Left renal cortex interstitium (tissue), 4 donors: ENCODE data around the gene TRAPPC4. TPM values are rescaled to one million over a fixed set of nuclear protein-coding genes. Genes with fewer than 3 reads are reported as not detected.
"Not testable (repeated sequence)": the region's sequence is repeated elsewhere in the genome, so short reads cannot be mapped to it uniquely, and the experiment has no call there.

Experiments
- DNase-seq, 4 donors: peaks; one replicate each; pipeline ENCODE4 v3.0.0-alpha.2; 2013; ENCODE audit warnings: low read depth in 4 of 4, low spot score in 2 of 4, missing footprints in 1 of 4
- polyA plus RNA-seq, 4 donors: library from polyadenylated mRNA; unstranded; fragments of 120-200 nt; gene quantifications; one replicate each; pipeline ENCODE4 v1.2.1, GENCODE V29; 2013; ENCODE audit not compliant: insufficient read length in 4 of 4

TRAPPC4 gene
- polyA plus RNA-seq, 4 donors: 88.9 to 139 (median 111) TPM

- DNase-seq: no peak
Measured at GRCh38 chr11:119012629-119013170, 5.9 kb upstream of the TRAPPC4 start.

- no peak for DNase-seq
Measured at GRCh38 chr11:119014209-119014924, 4.2 kb upstream of the TRAPPC4 start.

GRCh38 chr11:119015054-119015611 is 3.4 kb upstream of the TRAPPC4 start:
- no peak for DNase-seq

DNA sequence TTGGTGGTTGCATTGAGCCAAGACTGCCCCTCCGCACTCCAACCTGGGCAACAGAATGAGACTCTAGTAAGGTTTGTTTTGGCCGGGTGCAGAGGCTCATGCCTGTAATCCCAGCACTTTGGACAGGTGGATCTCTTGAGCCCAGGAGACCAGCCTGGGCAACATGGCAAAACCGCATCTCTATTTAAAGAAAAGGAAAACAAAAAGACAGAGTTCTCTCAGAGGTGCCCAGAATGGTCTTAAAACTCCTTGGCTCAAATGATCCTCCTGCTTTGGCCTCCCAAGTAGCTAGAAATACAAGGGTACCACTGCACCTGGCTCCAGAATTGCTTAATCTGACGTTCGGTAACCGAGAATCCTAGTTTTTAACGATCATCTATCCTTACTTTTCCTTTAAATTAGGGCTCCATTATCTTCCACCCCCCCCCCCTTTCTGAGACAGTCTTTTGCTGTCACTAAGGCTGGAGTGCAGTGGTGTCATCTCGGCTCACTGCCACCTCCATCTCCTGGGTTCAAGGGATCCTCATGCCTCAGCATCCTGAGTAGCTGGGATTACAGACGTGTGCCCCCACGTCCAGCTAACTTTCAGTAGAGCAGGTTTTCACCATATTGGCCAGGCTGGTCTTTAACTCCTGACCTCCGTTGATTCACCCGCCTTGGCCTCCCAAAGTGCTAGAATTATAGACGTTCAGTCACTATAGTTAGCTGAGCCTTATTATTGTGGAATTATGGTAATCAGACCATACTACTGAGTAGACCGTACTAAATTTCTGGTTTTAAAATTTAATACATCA is 2.2 kb upstream of the TRAPPC4 start:
- DNase-seq: no peak

GRCh38 chr11:119017377-119017776 is 1.2 kb upstream of the TRAPPC4 start:
- DNase-seq: not testable (repeated sequence)

DNA sequence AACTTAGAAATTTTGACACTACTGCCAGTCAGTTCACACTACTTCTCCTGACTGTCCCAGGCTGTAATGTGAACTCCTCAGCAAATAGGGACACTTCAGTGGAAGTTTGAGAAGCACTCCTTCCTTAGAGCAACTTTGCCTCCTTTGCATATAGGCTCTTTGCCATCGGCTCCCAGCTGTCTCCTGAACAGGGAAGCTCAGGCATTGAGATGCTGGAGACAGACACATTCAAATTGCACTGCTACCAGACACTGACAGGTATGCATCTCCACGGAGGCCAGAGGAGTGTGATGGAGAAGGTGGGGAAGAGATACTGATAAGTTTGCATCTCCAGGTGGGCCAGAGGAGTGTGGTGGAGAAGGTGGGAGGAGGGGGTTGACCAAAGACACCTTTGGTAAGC is 1.4 kb downstream of the TRAPPC4 start:
- no peak for DNase-seq

DNA sequence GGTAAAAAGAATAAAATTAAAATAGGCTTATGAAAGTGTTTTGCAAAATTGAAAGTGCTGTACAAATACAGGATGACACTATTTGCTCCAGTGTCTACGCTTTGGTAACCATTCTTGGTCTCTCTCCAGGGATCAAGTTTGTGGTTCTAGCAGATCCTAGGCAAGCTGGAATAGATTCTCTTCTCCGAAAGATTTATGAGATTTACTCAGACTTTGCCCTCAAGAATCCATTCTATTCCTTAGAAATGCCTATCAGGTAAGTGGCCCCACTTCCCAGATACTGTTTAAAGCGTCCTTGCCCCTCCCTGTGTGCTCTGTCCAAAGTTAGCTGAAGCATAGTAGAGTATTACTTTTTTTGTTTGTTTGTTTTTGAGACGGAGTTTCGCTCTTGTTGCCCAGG is 3.1 kb downstream of the TRAPPC4 start:
- DNase-seq: no peak

DNA sequence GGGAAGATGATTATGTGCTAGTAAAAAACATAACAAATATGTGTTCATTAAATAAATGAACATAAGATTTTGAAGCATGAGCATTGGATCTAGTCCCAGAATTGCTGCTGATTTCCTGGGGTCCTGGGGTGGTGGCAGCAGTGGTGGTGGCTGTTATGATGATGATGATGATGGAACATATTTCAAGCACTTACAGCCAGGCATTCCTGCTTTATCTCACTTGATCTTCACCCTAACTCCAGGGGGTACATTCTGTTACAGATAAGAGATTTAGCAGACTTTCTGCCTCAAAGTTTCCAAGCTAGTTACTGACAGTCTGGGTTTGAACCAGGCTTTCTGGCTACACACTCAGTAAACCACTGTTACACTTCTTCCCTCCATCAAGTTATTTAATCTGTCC is 5.2 kb downstream of the TRAPPC4 start:
- no peak for DNase-seq

GRCh38 chr11:119024430-119025098 is 6.0 kb downstream of the TRAPPC4 start:
- no peak for DNase-seq

DNA sequence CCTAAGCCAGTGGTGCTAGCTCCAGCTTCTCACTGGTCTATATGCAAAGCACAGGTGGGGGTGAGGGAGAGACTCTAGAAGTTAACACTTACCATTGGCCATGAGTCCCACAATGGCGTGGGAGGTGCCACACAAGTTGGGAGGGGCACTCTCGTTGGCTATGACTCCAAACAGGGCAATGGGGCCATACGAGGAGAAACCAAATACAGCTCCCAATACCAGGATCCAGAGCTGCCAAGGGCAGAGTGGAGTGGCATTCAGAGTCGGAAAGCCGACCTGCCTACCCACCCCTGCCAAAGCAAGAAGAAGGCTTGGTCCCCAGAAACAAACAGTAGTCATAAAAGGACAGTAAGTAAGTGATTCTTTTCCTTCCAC is 6.5 kb downstream of the TRAPPC4 start:
- no peak for DNase-seq

GRCh38 chr11:119025541-119025940 is 7.0 kb downstream of the TRAPPC4 start:
- DNase-seq: no peak

DNA sequence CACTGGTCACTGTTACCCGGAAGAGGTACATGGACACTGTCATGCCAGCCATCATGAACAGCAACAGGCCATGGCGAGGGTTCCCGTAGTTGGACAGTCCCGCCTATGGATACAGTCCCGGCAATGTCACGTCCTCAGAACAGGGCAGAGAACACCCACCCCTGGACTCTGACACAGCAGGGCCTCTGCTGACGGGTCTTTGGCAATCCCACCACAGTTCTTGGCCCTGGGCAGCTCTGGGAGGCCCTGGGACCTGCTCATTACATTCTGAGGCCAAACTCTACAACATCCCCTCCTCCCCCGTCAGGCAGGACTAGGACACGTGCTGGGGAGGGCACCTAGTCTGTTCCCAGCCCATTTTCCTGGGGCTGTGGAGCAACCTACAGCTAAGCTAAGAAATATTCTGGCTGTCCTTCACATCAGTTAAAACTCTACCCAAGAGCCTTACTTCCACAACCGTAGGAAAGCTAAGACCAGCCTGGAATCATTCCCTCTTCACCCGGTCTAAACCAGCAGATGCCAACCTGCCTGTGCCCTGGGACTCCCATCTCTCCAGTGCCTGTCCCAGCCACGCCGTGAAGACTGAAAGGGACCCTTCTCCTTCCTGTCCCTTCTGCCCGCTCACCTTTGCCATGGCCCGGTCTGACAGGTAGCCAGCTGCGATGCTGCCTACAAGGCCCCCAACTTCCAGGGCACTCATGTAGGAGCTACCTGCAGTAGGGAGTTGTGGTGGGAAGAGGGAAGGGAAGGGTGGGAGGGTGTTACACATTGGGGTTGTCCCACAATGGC is 7.6 kb downstream of the TRAPPC4 start:
- no peak for DNase-seq

- DNase-seq: no peak
Measured at GRCh38 chr11:119026970-119027369, 8.4 kb downstream of the TRAPPC4 start.

DNA sequence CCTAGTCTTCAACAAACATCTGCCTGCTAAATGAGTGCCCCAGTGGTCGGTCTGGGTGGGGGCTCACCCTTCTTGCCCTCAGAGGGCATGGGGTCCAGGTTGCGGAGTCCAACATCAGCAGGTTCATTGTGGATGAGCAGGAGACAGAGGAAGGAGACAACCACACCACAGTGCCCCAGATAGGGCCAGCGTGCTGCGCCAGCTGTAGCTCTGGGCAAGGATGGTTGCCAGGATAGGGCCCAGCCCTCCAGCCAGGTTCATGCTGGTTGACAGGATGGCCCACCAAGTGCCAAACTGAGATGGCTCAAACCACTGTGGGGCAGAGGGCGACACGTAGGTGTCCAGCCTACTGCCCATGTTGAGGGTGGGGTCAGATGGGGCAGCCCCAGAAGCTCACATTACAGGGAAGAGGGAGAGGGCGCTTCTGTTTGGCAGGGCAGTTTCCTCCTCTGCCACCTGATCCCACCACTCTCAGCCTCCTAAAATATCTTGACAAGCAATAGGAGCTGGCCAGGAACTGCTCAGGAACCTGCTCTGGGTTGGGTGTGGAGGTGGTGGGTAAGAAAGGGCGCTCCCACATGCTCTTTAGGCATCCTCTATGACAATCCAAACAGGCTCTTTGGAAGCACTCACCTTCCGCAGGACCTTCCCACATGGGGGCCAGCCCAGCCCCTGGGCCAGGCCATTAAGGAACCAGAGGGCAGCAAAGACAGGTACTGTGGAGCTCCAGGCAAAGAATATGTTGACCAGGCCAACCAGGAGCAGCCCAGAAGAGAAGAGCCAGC is 9.2 kb downstream of the TRAPPC4 start:
- no peak for DNase-seq

DNA sequence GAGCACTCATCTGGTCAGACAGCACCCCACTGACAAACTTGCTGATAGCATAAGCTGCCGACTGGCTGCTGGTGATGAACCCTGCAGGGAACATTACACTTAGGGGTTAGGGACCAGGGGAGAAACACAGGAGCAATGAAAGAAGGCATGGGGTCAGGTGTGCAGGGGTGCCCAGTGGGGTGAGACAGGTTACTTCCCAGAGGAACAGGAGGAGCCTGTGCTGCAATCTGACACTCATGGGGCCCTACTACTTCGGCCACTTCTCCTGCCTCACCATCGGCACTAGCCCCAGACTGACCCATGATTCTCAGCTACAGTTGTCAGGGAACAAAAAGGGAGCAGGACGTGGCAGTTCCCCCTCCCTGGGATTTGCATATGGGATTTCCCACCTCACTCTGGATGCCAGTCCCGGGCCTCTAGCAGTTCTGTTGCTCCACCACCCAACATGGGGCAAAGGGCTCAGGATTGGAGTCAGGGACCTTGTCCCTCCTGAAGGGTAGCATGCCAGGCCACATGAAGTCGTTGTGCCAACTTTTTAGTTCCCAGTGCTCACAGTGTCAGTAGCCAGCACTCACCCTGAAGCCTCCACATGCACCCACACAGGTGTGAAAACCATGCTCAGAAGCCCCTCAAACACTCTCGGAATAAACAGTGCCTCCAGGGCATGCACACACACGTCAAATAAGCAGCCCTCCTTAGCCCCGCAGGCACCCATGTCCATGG is 9.9 kb downstream of the TRAPPC4 start:
- DNase-seq: no peak

GRCh38 chr11:119029069-119029339 is 10.4 kb downstream of the TRAPPC4 start:
- DNase-seq: no peak

DNA sequence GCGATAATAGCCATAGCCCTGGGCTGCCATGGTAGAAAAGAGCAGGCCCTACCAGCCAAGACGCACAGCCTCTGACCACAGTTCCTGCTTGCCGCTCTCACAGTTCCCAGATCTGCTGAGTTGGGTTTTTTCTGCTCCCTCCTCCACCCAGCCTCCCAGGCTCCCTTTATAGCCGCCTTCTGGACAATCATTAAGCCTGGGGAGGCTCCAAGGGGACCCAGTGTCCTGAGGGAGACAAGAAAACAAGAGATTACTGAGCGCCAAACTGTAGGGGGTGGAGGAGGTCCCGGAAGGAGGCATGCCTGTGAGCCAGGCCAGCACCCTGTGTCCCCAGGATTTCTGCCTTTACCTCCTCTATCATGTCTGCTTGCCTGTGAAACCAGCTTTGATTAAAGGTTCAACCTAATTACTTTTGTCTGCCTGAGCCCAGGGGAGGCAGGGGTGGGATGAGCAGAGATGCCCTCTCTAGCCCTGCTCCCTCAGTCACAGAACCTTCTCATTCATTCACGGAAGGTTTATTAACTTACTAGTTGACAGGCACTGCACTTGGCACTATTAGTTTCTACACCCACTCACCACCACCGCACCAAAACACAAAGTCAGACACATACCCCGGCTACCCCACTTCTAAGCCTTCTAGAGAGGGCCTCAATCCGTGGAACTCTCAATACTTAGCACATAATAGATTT is 10.9 kb downstream of the TRAPPC4 start:
- DNase-seq: no peak

DNA sequence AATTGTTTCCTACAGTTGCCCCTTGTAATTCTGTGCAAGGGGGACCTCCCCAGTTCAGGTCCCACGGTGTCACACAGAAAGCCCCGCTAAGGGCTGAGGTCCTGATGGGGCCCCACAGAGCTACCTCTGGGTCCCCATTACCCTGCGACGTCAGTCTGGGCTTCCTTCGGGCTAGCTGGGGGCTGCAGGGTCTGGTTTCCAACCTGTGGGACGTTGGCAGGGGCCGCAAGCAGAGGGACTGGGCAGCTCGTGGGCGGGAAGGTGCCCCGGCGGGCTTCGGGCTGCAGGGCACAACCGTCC is 11.4 kb downstream of the TRAPPC4 start:
- DNase-seq: no peak
